B cell (primary cell): ENCODE results near the gene TTC32. TPM values are rescaled to one million over a fixed set of nuclear protein-coding genes. Genes with fewer than 3 reads are reported as not detected.

Experiments
- ATAC-seq: fragments of 200-7000 bp; cut with Tn5 transposase; one replicate; pipeline ENCODE4 v1.10.0; 2021; ENCODE audit warnings: low read depth, mild to moderate bottlenecking, moderate number of reproducible peaks, moderate library complexity
- CTCF ChIA-PET: fragments of 350-600 bp; sonication (Branson Sonifier 250); formaldehyde crosslinking; loops from one replicate; lab custom pipeline; 2021; ENCODE audit warnings: antibody characterized with exemption, inconsistent platforms; lab: Charles Lee
- POLR2A ChIA-PET: fragments of 350-600 bp; sonication (Branson Sonifier 250); formaldehyde crosslinking; loops from one replicate; lab custom pipeline; 2021; ENCODE audit warnings: antibody characterized with exemption; lab: Charles Lee
- DNase-seq: peaks from one replicate; pipeline ENCODE4 v3.0.0; 2013
- H2AFZ ChIP-seq: 2 replicates; pipeline ENCODE4 v1.6.1; 2012; ENCODE audit warnings: mild to moderate bottlenecking, low read depth, low read length; ENCODE audit not compliant: insufficient read depth, poor library complexity, severe bottlenecking
- H3K27ac ChIP-seq, 2 donors: 1 replicate in 1 of 2; 2 replicates in 1 of 2; pipeline ENCODE4 v1.5.1; 2012 to 2013; ENCODE audit warnings: low read length in 2 of 2, mild to moderate bottlenecking in 2 of 2, moderate library complexity in 1 of 2
- H3K27me3 ChIP-seq, 4 experiments: fragments of 200-600 bp in 1 of 4; sonication (generic) in 1 of 4; replicated peaks in 1 of 4; 1 replicate in 2 of 4; 2 replicates in 2 of 4; pipeline versions ENCODE4 v1.6.1 to v1.7.0; 2013 to 2016; ENCODE audit warnings: low read length in 3 of 4, mild to moderate bottlenecking in 2 of 4, mixed read lengths in 1 of 4, moderate library complexity in 1 of 4; ENCODE audit not compliant: insufficient read depth in 4 of 4, control insufficient read depth in 3 of 4; ENCODE audit errors: control extremely low read depth in 1 of 4
- H3K36me3 ChIP-seq, 2 experiments: replicated peaks in 1 of 2; 1 replicate in 1 of 2; 2 replicates in 1 of 2; pipeline versions ENCODE4 v1.6.1 to v1.7.1; 2013; ENCODE audit warnings: low read length in 1 of 2; ENCODE audit not compliant: insufficient read depth in 2 of 2, control insufficient read depth in 1 of 2; ENCODE audit errors: control extremely low read depth in 1 of 2, extremely low read depth in 1 of 2
- H3K4me1 ChIP-seq, 2 donors: fragments of 200-600 bp in 1 of 2; sonication (generic) in 1 of 2; 1 replicate in 1 of 2; 2 replicates in 1 of 2; pipeline versions ENCODE4 v1.5.1 to v1.6.1; 2013 to 2017; ENCODE audit warnings: low read length in 2 of 2; ENCODE audit not compliant: control insufficient read depth in 2 of 2, insufficient read depth in 2 of 2
- H3K4me2 ChIP-seq: replicated peaks from 2 replicates; pipeline ENCODE3; 2012; ENCODE audit warnings: mild to moderate bottlenecking, low read depth, low read length; ENCODE audit not compliant: poor library complexity, severe bottlenecking
- H3K4me3 ChIP-seq, 5 experiments: fragments of 200-600 bp in 1 of 5; sonication (generic) in 1 of 5; 1 replicate in 3 of 5; 2 replicates in 2 of 5; pipeline versions ENCODE4 v1.5.1 to v1.7.0; 2011 to 2016; ENCODE audit warnings: low read length in 4 of 5, mild to moderate bottlenecking in 4 of 5, low read depth in 2 of 5, control low read depth in 1 of 5, moderate library complexity in 1 of 5; ENCODE audit not compliant: insufficient read depth in 1 of 5; ENCODE audit errors: control extremely low read depth in 1 of 5, extremely low read depth in 1 of 5
- H3K79me2 ChIP-seq: fragments of 200-600 bp; sonication (generic); one replicate; pipeline ENCODE4 v1.6.0; 2016; ENCODE audit warnings: low read length; ENCODE audit not compliant: control insufficient read depth, insufficient read depth
- H3K9ac ChIP-seq: fragments of 200-600 bp; sonication (generic); 2 replicates; pipeline ENCODE4 v1.6.1; 2017; ENCODE audit warnings: mild to moderate bottlenecking, low read length, moderate library complexity
- H3K9me3 ChIP-seq, 3 donors: one replicate each; pipeline versions ENCODE4 v1.6.1 to v1.7.1; 2013; ENCODE audit warnings: low read length in 2 of 3; ENCODE audit not compliant: control insufficient read depth in 2 of 3, insufficient read depth in 1 of 3; ENCODE audit errors: control extremely low read depth in 1 of 3
- H4K20me1 ChIP-seq: 2 replicates; pipeline ENCODE4 v1.6.0; 2012; ENCODE audit warnings: mild to moderate bottlenecking, low read length; ENCODE audit not compliant: insufficient read depth, control insufficient read depth, poor library complexity, severe bottlenecking
- H3K27ac Mint-ChIP-seq: one replicate; pipeline ENCODE4 v1.8.0; 2021; ENCODE audit warnings: mixed read lengths
- H3K27me3 Mint-ChIP-seq: one replicate; pipeline ENCODE4 v1.8.0; 2021; ENCODE audit warnings: mixed read lengths
- H3K4me1 Mint-ChIP-seq: one replicate; pipeline ENCODE4 v1.8.0; 2021; ENCODE audit warnings: mixed read lengths
- H3K4me3 Mint-ChIP-seq: one replicate; pipeline ENCODE4 v1.8.0; 2021; ENCODE audit warnings: mixed read lengths
- H3K9me3 Mint-ChIP-seq: one replicate; pipeline ENCODE4 v1.8.0; 2022; ENCODE audit warnings: mixed read lengths; ENCODE audit not compliant: insufficient read depth
- EZH2 ChIP-seq: IDR thresholded peaks from 2 replicates; pipeline ENCODE4 v1.6.1; 2012; ENCODE audit warnings: borderline replicate concordance, low read depth, mild to moderate bottlenecking, moderate library complexity, low read length; ENCODE audit not compliant: insufficient read depth, poor library complexity, severe bottlenecking
- WGBS: methylation state at CpG from one replicate; pipeline ENCODE4 v1.1.5; 2013; ENCODE audit warnings: missing lambda C conversion rate; ENCODE audit not compliant: insufficient coverage; 5-methylcytosine and 5-hydroxymethylcytosine counted together
- intact Hi-C: fragments of 100-400 bp; cut with micrococcal nuclease; formaldehyde crosslinking; loops from one replicate; pipeline ENCODE4 v1.10.0; 2022
- polyA plus RNA-seq: library from polyadenylated mRNA; depleted of rRNA; stranded (reverse); fragments of >200 nt; gene quantifications from 2 replicates; pipeline ENCODE4 v1.2.3, GENCODE V29; 2012
- total RNA-seq, 2 donors: library from RNA; stranded (reverse); fragments of 120-200 nt in 1 of 2; gene quantifications; 1 replicate in 1 of 2; 2 replicates in 1 of 2; pipeline versions ENCODE4 v1.2.3 to v1.2.4, GENCODE V29; 2013 to 2022
- TF ChIP-seq, protein P1 (sequence below): fragments of 200-600 bp; IDR thresholded peaks from one replicate; pipeline ENCODE4 v1.8.0; 2022; ENCODE audit warnings: antibody characterized with exemption, mild to moderate bottlenecking

TTC32 gene
- total and polyA plus RNA-seq, 2 donors (not counting 1 experiment from before 2014, with no cell fraction given) = 27.7 to 38.1 TPM

DNA sequence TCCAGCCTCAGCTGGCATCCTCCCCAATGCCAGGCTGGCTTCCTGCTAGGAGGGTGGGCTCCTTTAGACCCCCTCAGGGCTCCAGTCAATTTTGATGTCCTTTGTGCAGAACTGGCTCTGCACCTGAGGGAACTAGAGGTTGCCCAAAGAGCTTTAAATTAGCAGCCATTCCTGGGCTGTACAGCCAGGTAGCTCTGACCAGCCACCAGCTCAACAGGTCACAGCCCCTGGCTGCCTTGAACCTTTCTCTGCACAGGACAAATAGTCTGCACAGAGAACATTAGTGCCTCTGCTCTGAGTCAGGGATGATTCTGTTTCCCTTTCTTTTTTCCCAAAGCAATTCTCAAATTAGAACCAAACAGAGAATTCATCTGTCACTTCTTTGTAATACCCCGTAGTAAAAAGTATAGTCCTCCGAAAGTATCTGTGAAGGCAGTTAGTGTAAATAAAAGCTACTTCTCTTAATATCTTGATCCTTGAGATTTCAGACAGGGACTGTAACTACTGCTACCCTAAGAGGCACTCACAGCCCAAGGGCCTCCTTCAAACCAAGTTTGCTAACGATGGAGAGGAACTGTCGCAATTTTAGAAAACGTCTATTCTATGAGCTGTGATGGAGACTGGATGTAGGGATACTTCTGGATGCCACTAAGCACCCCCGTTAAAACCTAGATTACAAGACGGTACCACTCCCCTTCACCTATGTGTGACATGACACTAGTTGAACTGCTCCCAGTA is 3.0 kb downstream of the TTC32 start:
- Histone ChIP-seq H3K36me3 (peaks cover 0 to 1% of the 10 kb centered on the region in 2 experiments), H3K4me1 (peaks cover 19 to 33% of the 10 kb centered on the region in 2 donors), H3K4me3 (no peak overlapping the region), H3K4me2 (no peak overlapping the region), H3K79me2 (peaks cover 59% of the 10 kb centered on the region), H3K9ac (no peak overlapping the region), H2AFZ (no peak overlapping the region), H3K27ac (no peak overlapping the region), H3K27me3 (no peaks in the 10 kb centered on the region), H4K20me1 (peaks cover 18% of the 10 kb centered on the region), H3K9me3 (no peaks in the 10 kb centered on the region)
- DNase-seq (no peak), ATAC-seq (no peak)
- ChIA-PET CTCF (no interaction called here), POLR2A (no interaction called here)
- no peaks in the 10 kb centered on the region for H3K9me3 Mint-ChIP-seq
- H3K27me3 Mint-ChIP-seq = peaks cover 3% of the 10 kb centered on the region
- no peak overlapping the region for H3K4me3 Mint-ChIP-seq
- 100% methylated on average over 2 of the region's 7 CpGs for WGBS
- H3K4me1 Mint-ChIP-seq = peaks cover 55% of the 10 kb centered on the region
- H3K27ac Mint-ChIP-seq = no peak overlapping the region
- TF ChIP-seq EZH2 = no peak
- TF ChIP-seq, protein P1, sequence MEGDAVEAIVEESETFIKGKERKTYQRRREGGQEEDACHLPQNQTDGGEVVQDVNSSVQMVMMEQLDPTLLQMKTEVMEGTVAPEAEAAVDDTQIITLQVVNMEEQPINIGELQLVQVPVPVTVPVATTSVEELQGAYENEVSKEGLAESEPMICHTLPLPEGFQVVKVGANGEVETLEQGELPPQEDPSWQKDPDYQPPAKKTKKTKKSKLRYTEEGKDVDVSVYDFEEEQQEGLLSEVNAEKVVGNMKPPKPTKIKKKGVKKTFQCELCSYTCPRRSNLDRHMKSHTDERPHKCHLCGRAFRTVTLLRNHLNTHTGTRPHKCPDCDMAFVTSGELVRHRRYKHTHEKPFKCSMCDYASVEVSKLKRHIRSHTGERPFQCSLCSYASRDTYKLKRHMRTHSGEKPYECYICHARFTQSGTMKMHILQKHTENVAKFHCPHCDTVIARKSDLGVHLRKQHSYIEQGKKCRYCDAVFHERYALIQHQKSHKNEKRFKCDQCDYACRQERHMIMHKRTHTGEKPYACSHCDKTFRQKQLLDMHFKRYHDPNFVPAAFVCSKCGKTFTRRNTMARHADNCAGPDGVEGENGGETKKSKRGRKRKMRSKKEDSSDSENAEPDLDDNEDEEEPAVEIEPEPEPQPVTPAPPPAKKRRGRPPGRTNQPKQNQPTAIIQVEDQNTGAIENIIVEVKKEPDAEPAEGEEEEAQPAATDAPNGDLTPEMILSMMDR = no peak
- intact Hi-C loops = no loop called here

DNA sequence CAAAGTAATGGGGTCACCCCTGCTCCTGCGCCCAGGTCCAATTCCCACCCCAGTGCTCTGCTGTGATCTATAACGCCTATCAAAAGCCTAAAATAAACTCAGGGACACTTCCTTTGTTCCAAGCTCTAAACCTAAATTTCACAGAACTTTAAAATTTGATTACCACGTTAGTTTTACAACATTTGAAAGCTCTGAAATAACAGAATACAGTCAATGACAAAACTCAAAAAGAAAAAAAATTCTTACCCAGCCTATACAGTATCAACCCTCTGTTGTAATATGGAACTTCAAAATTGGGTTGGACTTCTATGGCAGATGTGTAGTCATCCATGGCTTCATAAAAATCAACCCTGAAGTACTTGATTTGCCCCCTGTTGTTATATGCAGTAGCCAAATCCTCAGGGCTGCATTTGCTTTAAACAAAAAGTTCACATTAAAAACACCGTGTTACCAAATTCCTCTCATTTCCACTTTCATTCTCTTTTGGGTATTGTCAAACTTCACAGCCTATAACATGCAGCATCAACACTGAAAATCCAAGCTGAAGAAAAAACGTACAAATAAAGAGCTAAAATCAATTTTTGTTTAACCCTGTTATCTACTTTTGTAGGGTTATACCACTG is 4.0 kb downstream of the TTC32 start:
- H3K79me2 ChIP-seq = peaks cover 65% of the 10 kb centered on the region
- POLR2A ChIA-PET = no interaction called here
- TF ChIP-seq, protein P1 = no peak
- TF ChIP-seq EZH2 = no peak
- H3K36me3 ChIP-seq = peaks cover 0 to 1% of the 10 kb centered on the region in 2 experiments
- CTCF ChIA-PET = interaction anchor here (0.7 kb wide), 1 partner anchor 12 kb away, joined by 3 read pairs; no protein-coding TSS in a partner anchor
- no peaks in the 10 kb centered on the region for H3K9me3 Mint-ChIP-seq
- no peak overlapping the region for H3K4me2 ChIP-seq
- H3K4me3 Mint-ChIP-seq = no peak overlapping the region
- intact Hi-C loops = no loop called here
- peaks cover 54% of the 10 kb centered on the region for H3K4me1 Mint-ChIP-seq
- H3K9ac ChIP-seq = no peak overlapping the region
- no peaks in the 10 kb centered on the region for H3K9me3 ChIP-seq
- no peak overlapping the region for H3K27ac ChIP-seq
- ATAC-seq (no peak), DNase-seq (no peak)
- H2AFZ ChIP-seq = no peak overlapping the region
- no peak overlapping the region for H3K27ac Mint-ChIP-seq
- peaks cover 19 to 32% of the 10 kb centered on the region in 2 donors for H3K4me1 ChIP-seq
- H4K20me1 ChIP-seq = peaks cover 18% of the 10 kb centered on the region
- no peaks in the 10 kb centered on the region for H3K27me3 Mint-ChIP-seq
- 85% methylated on average over 3 of the region's 5 CpGs for WGBS
- H3K4me3 ChIP-seq = no peak overlapping the region
- H3K27me3 ChIP-seq = no peaks in the 10 kb centered on the region
